Uterus (tissue), 2 donors: ENCODE results near the gene PRSS22.

Source experiments
- POLR2A ChIP-seq, 2 donors: fragments of 450-650 bp; IDR thresholded peaks; one replicate each; pipeline ENCODE4 v1.6.1; 2016; ENCODE audit warnings: antibody characterized with exemption in 2 of 2, mild to moderate bottlenecking in 1 of 2, moderate library complexity in 1 of 2
- TF ChIP-seq, protein P1 (sequence below), 4 experiments: fragments of 200-600 bp in 2 of 4; fragments of 450-650 bp in 2 of 4; sonication (generic) in 2 of 4; IDR thresholded peaks; one replicate each; pipeline ENCODE4 v1.5.1; 2016 to 2019; ENCODE audit warnings: antibody characterized with exemption in 4 of 4, mild to moderate bottlenecking in 2 of 4, moderate library complexity in 1 of 4

DNA sequence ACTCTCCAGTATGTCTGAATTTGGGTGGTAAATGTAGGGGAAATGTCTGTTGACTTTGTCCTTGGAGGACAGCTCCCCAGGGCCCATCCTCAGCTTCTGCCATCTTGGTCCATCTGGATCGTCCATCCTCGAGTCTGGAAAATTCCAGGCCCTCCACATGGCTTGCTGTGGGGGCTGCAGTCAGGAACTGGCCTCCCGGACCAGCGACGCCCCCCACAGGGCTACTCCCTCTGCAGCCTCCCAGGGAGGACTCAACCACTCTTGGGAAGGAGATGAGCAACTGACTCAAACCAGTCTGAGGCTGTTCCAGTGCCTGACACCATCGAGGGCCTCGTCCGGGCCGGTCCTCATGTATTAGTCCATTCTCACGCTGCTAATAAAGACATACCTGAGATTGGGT is 33.3 kb downstream of the PRSS22 start:
- TF ChIP-seq, protein P1, sequence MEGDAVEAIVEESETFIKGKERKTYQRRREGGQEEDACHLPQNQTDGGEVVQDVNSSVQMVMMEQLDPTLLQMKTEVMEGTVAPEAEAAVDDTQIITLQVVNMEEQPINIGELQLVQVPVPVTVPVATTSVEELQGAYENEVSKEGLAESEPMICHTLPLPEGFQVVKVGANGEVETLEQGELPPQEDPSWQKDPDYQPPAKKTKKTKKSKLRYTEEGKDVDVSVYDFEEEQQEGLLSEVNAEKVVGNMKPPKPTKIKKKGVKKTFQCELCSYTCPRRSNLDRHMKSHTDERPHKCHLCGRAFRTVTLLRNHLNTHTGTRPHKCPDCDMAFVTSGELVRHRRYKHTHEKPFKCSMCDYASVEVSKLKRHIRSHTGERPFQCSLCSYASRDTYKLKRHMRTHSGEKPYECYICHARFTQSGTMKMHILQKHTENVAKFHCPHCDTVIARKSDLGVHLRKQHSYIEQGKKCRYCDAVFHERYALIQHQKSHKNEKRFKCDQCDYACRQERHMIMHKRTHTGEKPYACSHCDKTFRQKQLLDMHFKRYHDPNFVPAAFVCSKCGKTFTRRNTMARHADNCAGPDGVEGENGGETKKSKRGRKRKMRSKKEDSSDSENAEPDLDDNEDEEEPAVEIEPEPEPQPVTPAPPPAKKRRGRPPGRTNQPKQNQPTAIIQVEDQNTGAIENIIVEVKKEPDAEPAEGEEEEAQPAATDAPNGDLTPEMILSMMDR (IDR thresholded peaks at IDR 0.05): no peak
- TF ChIP-seq POLR2A (IDR thresholded peaks at IDR 0.05): no peak
